CD8-positive, alpha-beta memory T cell (primary cell): ENCODE measurements around the gene EPAS1. TPM values are rescaled to one million over a fixed set of nuclear protein-coding genes. Genes with fewer than 3 reads are reported as not detected.

ENCODE experiments used
- CTCF ChIA-PET: fragments of 350-600 bp; sonication (Branson Sonifier 250); formaldehyde crosslinking; loops from one replicate; lab custom pipeline; 2021; ENCODE audit warnings: antibody characterized with exemption; lab: Charles Lee
- POLR2A ChIA-PET: fragments of 350-600 bp; sonication (Branson Sonifier 250); formaldehyde crosslinking; loops from one replicate; lab custom pipeline; 2021; ENCODE audit warnings: antibody characterized with exemption; lab: Charles Lee
- DNase-seq, 5 donors: peaks; one replicate each; pipeline versions ENCODE4 v3.0.0 to v3.0.0-alpha.2; 2020 to 2022; ENCODE audit warnings: mixed read lengths in 1 of 5
- H3K27ac ChIP-seq: one replicate; pipeline ENCODE4 v1.7.0; 2013; ENCODE audit warnings: low read depth, mild to moderate bottlenecking, low read length, moderate library complexity
- H3K27me3 ChIP-seq: 2 replicates; pipeline ENCODE4 v1.7.0; 2013; ENCODE audit warnings: low read length, mild to moderate bottlenecking; ENCODE audit not compliant: insufficient read depth, poor library complexity, severe bottlenecking
- H3K36me3 ChIP-seq: 2 replicates; pipeline ENCODE4 v1.7.0; 2013; ENCODE audit warnings: mild to moderate bottlenecking, low read length, moderate library complexity; ENCODE audit not compliant: insufficient read depth
- H3K4me1 ChIP-seq: 2 replicates; pipeline ENCODE4 v1.7.0; 2013; ENCODE audit warnings: mild to moderate bottlenecking, low read length, moderate library complexity; ENCODE audit not compliant: insufficient read depth
- H3K4me3 ChIP-seq: 2 replicates; pipeline ENCODE4 v1.7.0; 2013; ENCODE audit warnings: mild to moderate bottlenecking, low read length
- H3K9me3 ChIP-seq: 2 replicates; pipeline ENCODE4 v1.7.0; 2013; ENCODE audit warnings: mild to moderate bottlenecking, low read length
- H3K27ac Mint-ChIP-seq, 8 donors: one replicate each; pipeline ENCODE4 v1.8.0; 2020 to 2021; ENCODE audit warnings: mixed read lengths in 8 of 8, mild to moderate bottlenecking in 6 of 8, inconsistent platforms in 3 of 8, moderate library complexity in 3 of 8
- H3K27me3 Mint-ChIP-seq, 2 donors: one replicate each; pipeline ENCODE4 v1.8.0; 2020 to 2021; ENCODE audit warnings: mixed read lengths in 2 of 2, mild to moderate bottlenecking in 1 of 2, moderate library complexity in 1 of 2
- H3K36me3 Mint-ChIP-seq, 3 donors: one replicate each; pipeline ENCODE4 v1.8.0; 2020 to 2021; ENCODE audit warnings: mixed read lengths in 3 of 3, inconsistent platforms in 1 of 3, mild to moderate bottlenecking in 1 of 3
- H3K4me1 Mint-ChIP-seq, 3 donors: one replicate each; pipeline ENCODE4 v1.8.0; 2020 to 2021; ENCODE audit warnings: mixed read lengths in 3 of 3, inconsistent platforms in 1 of 3, mild to moderate bottlenecking in 1 of 3
- H3K4me3 Mint-ChIP-seq, 7 donors: one replicate each; pipeline ENCODE4 v1.8.0; 2020 to 2021; ENCODE audit warnings: mixed read lengths in 7 of 7, mild to moderate bottlenecking in 6 of 7, moderate library complexity in 4 of 7, inconsistent platforms in 2 of 7
- H3K9me3 Mint-ChIP-seq, 5 donors: one replicate each; pipeline ENCODE4 v1.8.0; 2020 to 2022; ENCODE audit warnings: mixed read lengths in 5 of 5, mild to moderate bottlenecking in 3 of 5, moderate library complexity in 2 of 5, inconsistent platforms in 1 of 5
- polyA plus RNA-seq: library from polyadenylated mRNA; unstranded; fragments of 300-500 nt; fragmentation: Illumina TruSeq; gene quantifications from one replicate; pipeline ENCODE4 v1.2.3, GENCODE V29; 2021
- total RNA-seq, 2 experiments: library from RNA; stranded (reverse); gene quantifications; one replicate each; pipeline ENCODE4 v1.2.3, GENCODE V29; 2021

Gene EPAS1
- total and polyA plus RNA-seq, 3 experiments from 2014 or later, result 1.4 to 14.5 (median 9.0) TPM

DNA sequence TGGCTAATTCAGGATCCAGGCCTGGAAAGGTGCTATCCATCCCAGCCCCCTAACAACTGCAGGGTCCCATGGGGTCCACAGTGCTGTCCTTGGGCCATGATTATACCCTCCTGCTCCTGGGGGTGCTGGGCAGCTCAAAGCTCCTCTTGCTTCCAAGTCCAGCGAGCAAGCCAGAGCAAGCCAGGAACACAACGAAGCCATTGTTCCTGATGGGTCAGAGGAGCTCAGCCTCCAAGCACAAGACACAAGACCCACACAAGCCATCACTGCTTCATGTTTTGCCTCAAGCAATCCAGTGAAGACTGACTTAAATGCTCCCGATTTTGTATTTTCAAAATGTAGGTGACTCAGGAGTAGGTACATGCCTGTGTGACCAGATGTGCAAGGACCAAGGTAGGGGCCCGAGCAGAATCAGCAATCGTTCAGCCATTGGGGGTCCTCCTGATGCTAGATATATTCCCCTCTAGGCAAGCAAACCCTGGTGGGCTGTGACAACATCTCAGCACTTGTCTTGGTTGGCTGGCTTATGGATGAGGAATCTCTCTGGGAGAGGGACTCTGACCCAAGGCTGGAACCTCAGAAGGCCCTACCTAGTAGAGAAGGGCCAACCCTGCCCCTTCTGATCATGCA, 90.8 kb downstream of the EPAS1 start:
- CTCF ChIA-PET, result no interaction called here
- Mint-ChIP-seq H3K27me3 (peaks cover 0 to 10% of the 10 kb centered on the region in 2 donors), H3K36me3 (peaks cover 0 to 2% (median 0%) of the 10 kb centered on the region in 3 donors), H3K4me1 (peaks cover 0 to 12% (median 1%) of the 10 kb centered on the region in 3 donors), H3K27ac (peak overlapping the region in 1 of 8 donors; percentile 58), H3K9me3 (no peaks in the 10 kb centered on the region), H3K4me3 (no peak overlapping the region)
- DNase-seq, result no peak
- H3K9me3 ChIP-seq, result no peaks in the 10 kb centered on the region
- H3K27me3 ChIP-seq, result no peaks in the 10 kb centered on the region
- POLR2A ChIA-PET, result no interaction called here
- H3K27ac ChIP-seq, result no peak overlapping the region
- no peaks in the 10 kb centered on the region for H3K4me1 ChIP-seq
- no peaks in the 10 kb centered on the region for H3K36me3 ChIP-seq
- no peak overlapping the region for H3K4me3 ChIP-seq

DNA sequence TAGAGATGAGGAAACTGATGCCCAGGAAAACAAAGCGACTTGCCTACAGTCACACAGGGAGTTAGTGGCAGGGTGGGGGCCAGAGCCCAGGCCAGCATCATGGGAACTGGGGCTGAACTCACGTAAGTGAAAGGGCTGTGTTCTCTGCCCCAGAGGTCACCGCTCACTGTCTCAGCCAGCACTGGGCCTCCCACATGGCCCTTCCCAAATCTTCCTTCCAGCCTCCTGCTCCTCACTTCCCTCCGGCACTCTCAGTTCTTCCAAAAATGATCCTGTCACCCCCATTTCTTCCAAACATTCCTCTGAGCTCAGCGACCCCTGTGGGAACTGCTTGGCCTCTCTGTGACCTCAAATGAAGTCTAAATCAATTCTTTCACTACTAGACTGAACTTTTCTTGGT, 91.7 kb downstream of the EPAS1 start:
- Mint-ChIP-seq H3K9me3 (no peaks in the 10 kb centered on the region), H3K4me3 (no peak overlapping the region), H3K27ac (no peak overlapping the region), H3K4me1 (peaks cover 0 to 12% (median 1%) of the 10 kb centered on the region in 3 donors), H3K36me3 (peaks cover 0 to 2% (median 0%) of the 10 kb centered on the region in 3 donors), H3K27me3 (peaks cover 0 to 13% of the 10 kb centered on the region in 2 donors)
- H3K27me3 ChIP-seq, result no peaks in the 10 kb centered on the region
- H3K4me3 ChIP-seq, result no peak overlapping the region
- H3K9me3 ChIP-seq, result no peaks in the 10 kb centered on the region
- H3K4me1 ChIP-seq, result no peaks in the 10 kb centered on the region
- H3K27ac ChIP-seq, result no peak overlapping the region
- no peak for DNase-seq
- POLR2A ChIA-PET, result no interaction called here
- no peaks in the 10 kb centered on the region for H3K36me3 ChIP-seq
- CTCF ChIA-PET, result no interaction called here

GRCh38 chr2:46389417-46389916, 92.3 kb downstream of the EPAS1 start:
- peaks cover 0 to 13% of the 10 kb centered on the region in 2 donors for H3K27me3 Mint-ChIP-seq
- H3K27ac ChIP-seq, result no peak overlapping the region
- H3K9me3 Mint-ChIP-seq, result no peaks in the 10 kb centered on the region
- peak overlapping the region in 2 of 8 donors; percentile 14 to 81 for H3K27ac Mint-ChIP-seq
- H3K4me3 Mint-ChIP-seq, result no peak overlapping the region
- H3K4me3 ChIP-seq, result no peak overlapping the region
- no peaks in the 10 kb centered on the region for H3K9me3 ChIP-seq
- peaks cover 0 to 2% (median 0%) of the 10 kb centered on the region in 3 donors for H3K36me3 Mint-ChIP-seq
- ChIA-PET CTCF (no interaction called here), POLR2A (no interaction called here)
- no peaks in the 10 kb centered on the region for H3K27me3 ChIP-seq
- H3K36me3 ChIP-seq, result no peaks in the 10 kb centered on the region
- peaks cover 0 to 12% (median 1%) of the 10 kb centered on the region in 3 donors for H3K4me1 Mint-ChIP-seq
- no peak for DNase-seq
- H3K4me1 ChIP-seq, result no peaks in the 10 kb centered on the region

GRCh38 chr2:46390036-46390435, 92.8 kb downstream of the EPAS1 start:
- POLR2A ChIA-PET, result no interaction called here
- no peak for DNase-seq

GRCh38 chr2:46390901-46391395, 93.7 kb downstream of the EPAS1 start:
- no peak for DNase-seq
- Histone ChIP-seq H3K27ac (no peak overlapping the region), H3K9me3 (no peaks in the 10 kb centered on the region), H3K4me1 (no peaks in the 10 kb centered on the region), H3K36me3 (no peaks in the 10 kb centered on the region), H3K4me3 (no peak overlapping the region), H3K27me3 (no peaks in the 10 kb centered on the region)
- Mint-ChIP-seq H3K36me3 (peaks cover 0 to 2% (median 0%) of the 10 kb centered on the region in 3 donors), H3K4me3 (no peak overlapping the region), H3K27me3 (peaks cover 0 to 15% of the 10 kb centered on the region in 2 donors), H3K4me1 (peaks cover 1 to 12% (median 7%) of the 10 kb centered on the region in 3 donors), H3K27ac (no peak overlapping the region), H3K9me3 (no peaks in the 10 kb centered on the region)
- ChIA-PET CTCF (no interaction called here), POLR2A (no interaction called here)

More at GRCh38 chr2:46390036-46390435, 92.8 kb downstream of the EPAS1 start:
- H3K4me3 ChIP-seq, result no peak overlapping the region
- H3K36me3 Mint-ChIP-seq, result peaks cover 0 to 2% (median 0%) of the 10 kb centered on the region in 3 donors
- H3K9me3 ChIP-seq, result no peaks in the 10 kb centered on the region
- CTCF ChIA-PET, result no interaction called here
- peaks cover 1 to 12% (median 3%) of the 10 kb centered on the region in 3 donors for H3K4me1 Mint-ChIP-seq
- H3K27me3 Mint-ChIP-seq, result peaks cover 0 to 13% of the 10 kb centered on the region in 2 donors
- H3K27ac ChIP-seq, result no peak overlapping the region
- H3K36me3 ChIP-seq, result no peaks in the 10 kb centered on the region
- no peak overlapping the region for H3K4me3 Mint-ChIP-seq
- H3K27me3 ChIP-seq, result no peaks in the 10 kb centered on the region
- no peak overlapping the region for H3K27ac Mint-ChIP-seq
- no peaks in the 10 kb centered on the region for H3K4me1 ChIP-seq
- no peaks in the 10 kb centered on the region for H3K9me3 Mint-ChIP-seq

GRCh38 chr2:46392561-46393346, 95.5 kb downstream of the EPAS1 start:
- no peaks in the 10 kb centered on the region for H3K9me3 ChIP-seq
- H3K9me3 Mint-ChIP-seq, result no peaks in the 10 kb centered on the region
- POLR2A ChIA-PET, result no interaction called here
- DNase-seq, result no peak
- peak overlapping the region in 2 of 8 donors; percentile 23 to 36 for H3K27ac Mint-ChIP-seq
- no peaks in the 10 kb centered on the region for H3K36me3 ChIP-seq
- peaks cover 0 to 7% (median under 1%) of the 10 kb centered on the region in 3 donors for H3K4me1 Mint-ChIP-seq
- no peaks in the 10 kb centered on the region for H3K27me3 ChIP-seq
- H3K27ac ChIP-seq, result no peak overlapping the region
- H3K4me1 ChIP-seq, result no peaks in the 10 kb centered on the region
- H3K36me3 Mint-ChIP-seq, result peaks cover 0 to 3% (median 2%) of the 10 kb centered on the region in 3 donors
- CTCF ChIA-PET, result no interaction called here
- peaks cover 0 to 15% of the 10 kb centered on the region in 2 donors for H3K27me3 Mint-ChIP-seq
- H3K4me3 ChIP-seq, result no peak overlapping the region
- H3K4me3 Mint-ChIP-seq, result no peak overlapping the region

GRCh38 chr2:46393347-46393820, 96.2 kb downstream of the EPAS1 start:
- no peaks in the 10 kb centered on the region for H3K9me3 ChIP-seq
- peaks cover 0 to 3% (median 2%) of the 10 kb centered on the region in 3 donors for H3K36me3 Mint-ChIP-seq
- no peak overlapping the region for H3K4me3 Mint-ChIP-seq
- H3K27me3 ChIP-seq, result no peaks in the 10 kb centered on the region
- CTCF ChIA-PET, result no interaction called here
- H3K4me1 Mint-ChIP-seq, result peaks cover 0 to 7% (median 0%) of the 10 kb centered on the region in 3 donors
- H3K36me3 ChIP-seq, result no peaks in the 10 kb centered on the region
- no peaks in the 10 kb centered on the region for H3K4me1 ChIP-seq
- H3K27ac ChIP-seq, result no peak overlapping the region
- no peaks in the 10 kb centered on the region for H3K9me3 Mint-ChIP-seq
- POLR2A ChIA-PET, result no interaction called here
- H3K27ac Mint-ChIP-seq, result no peak overlapping the region
- H3K4me3 ChIP-seq, result no peak overlapping the region
- peaks cover 0 to 13% of the 10 kb centered on the region in 2 donors for H3K27me3 Mint-ChIP-seq
- DNase-seq, result no peak

GRCh38 chr2:46393865-46394264, 96.7 kb downstream of the EPAS1 start:
- Histone ChIP-seq H3K4me3 (no peak overlapping the region), H3K27ac (no peak overlapping the region), H3K9me3 (no peaks in the 10 kb centered on the region), H3K36me3 (no peaks in the 10 kb centered on the region), H3K4me1 (no peaks in the 10 kb centered on the region), H3K27me3 (no peaks in the 10 kb centered on the region)
- ChIA-PET CTCF (no interaction called here), POLR2A (no interaction called here)
- Mint-ChIP-seq H3K9me3 (no peaks in the 10 kb centered on the region), H3K27ac (peak overlapping the region in 1 of 8 donors; percentile 47), H3K27me3 (peaks cover 0 to 13% of the 10 kb centered on the region in 2 donors), H3K4me3 (no peak overlapping the region), H3K36me3 (peaks cover 0 to 3% (median 2%) of the 10 kb centered on the region in 3 donors), H3K4me1 (peaks cover 0 to 7% (median 0%) of the 10 kb centered on the region in 3 donors)
- no peak for DNase-seq
